ENCODE measurements around the gene GCH1.

DNA sequence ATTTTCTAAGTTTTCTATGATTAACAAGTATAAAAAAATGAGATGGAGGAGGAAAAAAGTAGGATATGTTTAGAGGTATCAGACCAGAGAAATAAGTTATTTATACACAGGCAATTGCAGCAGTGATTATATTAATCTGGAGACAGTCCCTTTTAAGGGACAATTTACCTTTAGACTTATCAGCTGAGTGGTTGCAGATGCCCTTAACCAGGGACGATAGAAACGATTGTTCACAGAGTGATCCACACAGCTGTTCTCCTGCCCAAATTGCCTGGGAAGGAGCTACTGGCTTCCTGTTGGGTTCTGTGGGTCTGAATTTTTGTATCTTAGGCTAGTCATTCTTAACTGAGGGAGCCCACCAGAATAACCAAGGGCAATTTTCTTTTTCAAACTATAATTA is 66.4 kb downstream of the GCH1 start:
- TF ChIP-seq, protein P1, sequence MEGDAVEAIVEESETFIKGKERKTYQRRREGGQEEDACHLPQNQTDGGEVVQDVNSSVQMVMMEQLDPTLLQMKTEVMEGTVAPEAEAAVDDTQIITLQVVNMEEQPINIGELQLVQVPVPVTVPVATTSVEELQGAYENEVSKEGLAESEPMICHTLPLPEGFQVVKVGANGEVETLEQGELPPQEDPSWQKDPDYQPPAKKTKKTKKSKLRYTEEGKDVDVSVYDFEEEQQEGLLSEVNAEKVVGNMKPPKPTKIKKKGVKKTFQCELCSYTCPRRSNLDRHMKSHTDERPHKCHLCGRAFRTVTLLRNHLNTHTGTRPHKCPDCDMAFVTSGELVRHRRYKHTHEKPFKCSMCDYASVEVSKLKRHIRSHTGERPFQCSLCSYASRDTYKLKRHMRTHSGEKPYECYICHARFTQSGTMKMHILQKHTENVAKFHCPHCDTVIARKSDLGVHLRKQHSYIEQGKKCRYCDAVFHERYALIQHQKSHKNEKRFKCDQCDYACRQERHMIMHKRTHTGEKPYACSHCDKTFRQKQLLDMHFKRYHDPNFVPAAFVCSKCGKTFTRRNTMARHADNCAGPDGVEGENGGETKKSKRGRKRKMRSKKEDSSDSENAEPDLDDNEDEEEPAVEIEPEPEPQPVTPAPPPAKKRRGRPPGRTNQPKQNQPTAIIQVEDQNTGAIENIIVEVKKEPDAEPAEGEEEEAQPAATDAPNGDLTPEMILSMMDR (IDR thresholded peaks at IDR 0.05), result no peak
- TF ChIP-seq POLR2A (IDR thresholded peaks at IDR 0.05), result no peak

All from suprapubic skin (tissue), 3 donors.